Muscle of back (tissue), 11 donors: ENCODE results near the gene KSR2. TPM values are rescaled to one million over a fixed set of nuclear protein-coding genes. Genes with fewer than 3 reads are reported as not detected.
"Not testable (repeated sequence)": the region's sequence is repeated elsewhere in the genome, so short reads cannot be mapped to it uniquely, and the experiment has no call there.

Source experiments
- DNase-seq, 3 donors: peaks; one replicate each; pipeline versions ENCODE4 v3.0.0 to v3.0.0-alpha.2; 2013
- polyA plus RNA-seq, 10 donors: library from polyadenylated mRNA; unstranded; fragments of 120-200 nt; gene quantifications; one replicate each; pipeline ENCODE4 v1.2.1, GENCODE V29; 2013; ENCODE audit not compliant: insufficient read length in 10 of 10

KSR2 gene
- polyA plus RNA-seq, 10 donors, result 0.01 to 0.04 (median 0.01) TPM; not detected in 5

GRCh38 chr12:117640511-117640910, 328.3 kb downstream of the KSR2 start:
- DNase-seq, result no peak

- DNase-seq, result no peak
Observed at GRCh38 chr12:117629454-117629853, 339.3 kb downstream of the KSR2 start.

- DNase-seq, result not testable (repeated sequence)
Observed at GRCh38 chr12:117628711-117629110, 340.1 kb downstream of the KSR2 start.

GRCh38 chr12:117622741-117623140, 346.0 kb downstream of the KSR2 start:
- peak in 1 of 3 donors; percentile 73 for DNase-seq

GRCh38 chr12:117622087-117622486, 346.7 kb downstream of the KSR2 start:
- peak in 1 of 3 donors; percentile 58 for DNase-seq

- no peak for DNase-seq
Observed at GRCh38 chr12:117607778-117608177, 361.0 kb downstream of the KSR2 start.

GRCh38 chr12:117606945-117607344, 361.8 kb downstream of the KSR2 start:
- no peak for DNase-seq

GRCh38 chr12:117606024-117606423, 362.8 kb downstream of the KSR2 start:
- no peak for DNase-seq

GRCh38 chr12:117603316-117604113, 365.3 kb downstream of the KSR2 start:
- no peak for DNase-seq

GRCh38 chr12:117599849-117600248, 368.9 kb downstream of the KSR2 start:
- DNase-seq, result no peak

- no peak for DNase-seq
Observed at GRCh38 chr12:117596968-117597367, 371.8 kb downstream of the KSR2 start.

GRCh38 chr12:117595751-117596150, 373.0 kb downstream of the KSR2 start:
- no peak for DNase-seq

- no peak for DNase-seq
Observed at GRCh38 chr12:117594481-117594880, 374.3 kb downstream of the KSR2 start.

GRCh38 chr12:117593815-117594400, 374.9 kb downstream of the KSR2 start:
- no peak for DNase-seq

- no peak for DNase-seq
Observed at GRCh38 chr12:117592588-117593305, 376.0 kb downstream of the KSR2 start.

GRCh38 chr12:117590999-117591398, 377.8 kb downstream of the KSR2 start:
- DNase-seq, result no peak

GRCh38 chr12:117590386-117590785, 378.4 kb downstream of the KSR2 start:
- no peak for DNase-seq

- DNase-seq, result no peak
Observed at GRCh38 chr12:117589021-117589420, 379.8 kb downstream of the KSR2 start.

GRCh38 chr12:117587631-117588287, 381.0 kb downstream of the KSR2 start:
- DNase-seq, result peak in 1 of 3 donors; percentile 37

- DNase-seq, result no peak
Observed at GRCh38 chr12:117583677-117584225, 385.0 kb downstream of the KSR2 start.

- no peak for DNase-seq
Observed at GRCh38 chr12:117583092-117583491, 385.7 kb downstream of the KSR2 start.
